Testis (tissue), 2 donors: ENCODE data around the gene MYL6B.

Source experiments
- POLR2A ChIP-seq: fragments of 450-650 bp; IDR thresholded peaks from one replicate; pipeline ENCODE4 v1.6.1; 2017; ENCODE audit warnings: antibody characterized with exemption, mild to moderate bottlenecking, moderate library complexity
- TF ChIP-seq, protein P1 (sequence below), 3 experiments: fragments of 450-650 bp in 2 of 3; fragments of 200-600 bp in 1 of 3; sonication (generic) in 1 of 3; IDR thresholded peaks; one replicate each; pipeline ENCODE4 v1.5.1; 2016 to 2019; ENCODE audit warnings: antibody characterized with exemption in 3 of 3, mild to moderate bottlenecking in 2 of 3, moderate library complexity in 1 of 3

DNA sequence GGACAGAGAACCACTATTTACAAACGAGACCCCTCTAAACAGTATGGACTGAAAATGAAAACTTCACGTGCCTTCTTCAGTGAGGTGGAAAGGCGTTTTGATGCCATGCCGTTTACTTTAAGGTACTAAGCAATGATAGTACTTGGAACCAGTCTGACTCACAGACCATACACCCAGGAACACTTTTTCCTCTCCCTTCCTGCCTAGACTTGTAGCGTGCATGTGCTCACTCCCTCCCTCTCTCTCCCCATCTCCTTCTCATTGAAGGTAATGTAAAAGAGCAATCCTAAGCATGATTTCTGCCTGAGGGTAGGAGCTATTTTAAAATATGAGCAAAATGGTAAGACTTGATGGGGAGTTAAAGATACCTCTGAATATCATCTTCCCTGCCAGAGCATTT is 41.8 kb upstream of the MYL6B start:
- TF ChIP-seq, protein P1, sequence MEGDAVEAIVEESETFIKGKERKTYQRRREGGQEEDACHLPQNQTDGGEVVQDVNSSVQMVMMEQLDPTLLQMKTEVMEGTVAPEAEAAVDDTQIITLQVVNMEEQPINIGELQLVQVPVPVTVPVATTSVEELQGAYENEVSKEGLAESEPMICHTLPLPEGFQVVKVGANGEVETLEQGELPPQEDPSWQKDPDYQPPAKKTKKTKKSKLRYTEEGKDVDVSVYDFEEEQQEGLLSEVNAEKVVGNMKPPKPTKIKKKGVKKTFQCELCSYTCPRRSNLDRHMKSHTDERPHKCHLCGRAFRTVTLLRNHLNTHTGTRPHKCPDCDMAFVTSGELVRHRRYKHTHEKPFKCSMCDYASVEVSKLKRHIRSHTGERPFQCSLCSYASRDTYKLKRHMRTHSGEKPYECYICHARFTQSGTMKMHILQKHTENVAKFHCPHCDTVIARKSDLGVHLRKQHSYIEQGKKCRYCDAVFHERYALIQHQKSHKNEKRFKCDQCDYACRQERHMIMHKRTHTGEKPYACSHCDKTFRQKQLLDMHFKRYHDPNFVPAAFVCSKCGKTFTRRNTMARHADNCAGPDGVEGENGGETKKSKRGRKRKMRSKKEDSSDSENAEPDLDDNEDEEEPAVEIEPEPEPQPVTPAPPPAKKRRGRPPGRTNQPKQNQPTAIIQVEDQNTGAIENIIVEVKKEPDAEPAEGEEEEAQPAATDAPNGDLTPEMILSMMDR (IDR thresholded peaks at IDR 0.05): no peak
- no peak for TF ChIP-seq POLR2A
